Inflammatory macrophage (primary cell): ENCODE measurements around the gene HMSD.
A peak's percentile ranks its signal among the peaks of the same experiment; 100 is the strongest.

Experiments used
- DNase-seq, 2 donors: peaks; one replicate each; pipeline ENCODE4 v3.0.0-alpha.2; 2020 to 2022

HMSD gene

DNA sequence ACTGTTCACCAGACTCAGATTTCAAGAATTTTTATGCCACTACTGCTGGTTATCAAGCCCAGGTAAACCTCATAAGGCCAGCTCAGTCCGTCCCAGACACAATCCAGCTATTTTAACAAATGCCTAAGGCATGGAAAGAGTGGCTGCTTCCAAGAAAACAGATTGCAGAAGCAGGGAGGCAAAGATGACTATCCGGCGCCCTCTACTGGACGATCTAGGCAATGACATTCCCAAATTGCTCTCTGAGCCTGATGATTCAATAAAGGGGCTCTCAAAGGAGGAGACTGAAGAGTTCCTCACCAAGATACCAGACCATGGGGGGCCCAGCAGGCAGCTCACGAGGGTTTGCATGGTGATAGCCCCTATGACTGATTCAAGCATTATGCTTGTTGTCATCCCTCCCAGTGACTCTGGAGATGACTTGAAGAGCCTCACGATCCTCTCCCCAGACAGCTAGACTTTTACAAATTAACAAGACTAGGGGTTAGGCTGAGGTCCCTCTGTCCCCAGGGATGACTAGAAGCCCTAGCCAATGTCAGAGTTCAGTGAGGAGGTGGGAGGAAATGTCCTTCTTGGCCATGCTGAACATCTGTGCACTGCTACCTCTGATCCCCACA, 45.8 kb downstream of the HMSD start:
- DNase-seq = peak; percentile 60 to 67

DNA sequence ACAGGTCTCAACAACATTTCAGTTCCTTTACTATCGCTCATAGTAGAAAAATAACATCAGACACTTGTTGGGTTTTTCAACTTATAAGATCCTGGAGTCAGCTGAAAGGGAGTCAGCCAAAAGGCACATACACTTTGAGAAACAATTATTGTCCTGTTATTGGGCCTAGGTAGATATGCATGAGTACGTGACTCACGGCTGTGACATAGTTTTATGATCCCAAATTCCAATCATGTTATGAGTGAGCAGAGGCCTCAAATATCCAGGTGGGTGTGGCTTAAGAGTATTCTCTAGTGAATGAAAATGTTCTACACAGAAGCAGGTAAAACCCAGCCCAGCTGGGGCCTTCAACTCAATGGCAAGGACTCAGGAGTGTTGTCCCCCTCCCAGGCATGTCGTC, 47.9 kb downstream of the HMSD start:
- no peak for DNase-seq

DNA sequence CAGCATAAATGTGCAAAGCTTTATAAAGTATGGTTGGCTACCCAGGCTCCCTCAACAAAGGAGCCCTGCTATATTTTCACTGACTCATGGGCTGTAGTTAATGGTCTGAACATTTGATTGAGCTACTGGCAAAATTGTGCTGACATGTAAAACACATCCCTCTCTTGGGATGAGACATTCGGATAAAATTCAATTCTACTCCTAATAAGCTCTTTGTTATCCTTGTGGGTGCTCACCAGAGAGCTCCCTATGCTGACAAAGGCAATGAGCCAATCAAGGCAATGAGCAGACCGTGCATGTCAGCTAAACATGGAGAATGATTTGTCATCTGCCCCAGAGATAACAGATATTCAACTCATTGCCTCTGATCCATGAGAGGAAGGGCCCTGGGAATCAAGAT, 48.5 kb downstream of the HMSD start:
- DNase-seq = no peak

DNA sequence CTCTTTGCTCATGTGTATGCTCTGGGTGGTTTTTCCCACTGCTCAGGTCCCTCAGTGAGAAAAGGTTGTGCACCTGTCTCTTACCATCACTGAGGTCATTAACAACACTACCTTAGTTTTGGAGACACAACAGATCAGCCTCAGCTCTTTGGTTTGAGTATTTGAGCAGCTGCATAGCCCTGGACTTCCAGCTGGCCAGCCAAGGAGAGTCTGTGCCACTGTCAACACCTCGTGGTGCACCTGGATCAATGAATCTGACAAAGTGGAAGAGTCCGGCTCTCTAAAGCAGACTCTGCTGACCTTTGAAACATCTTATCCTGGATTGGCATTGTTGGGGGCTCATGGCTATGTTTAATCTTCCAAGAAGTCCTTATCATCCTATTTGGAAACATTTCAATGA, 50.8 kb downstream of the HMSD start:
- no peak for DNase-seq

DNA sequence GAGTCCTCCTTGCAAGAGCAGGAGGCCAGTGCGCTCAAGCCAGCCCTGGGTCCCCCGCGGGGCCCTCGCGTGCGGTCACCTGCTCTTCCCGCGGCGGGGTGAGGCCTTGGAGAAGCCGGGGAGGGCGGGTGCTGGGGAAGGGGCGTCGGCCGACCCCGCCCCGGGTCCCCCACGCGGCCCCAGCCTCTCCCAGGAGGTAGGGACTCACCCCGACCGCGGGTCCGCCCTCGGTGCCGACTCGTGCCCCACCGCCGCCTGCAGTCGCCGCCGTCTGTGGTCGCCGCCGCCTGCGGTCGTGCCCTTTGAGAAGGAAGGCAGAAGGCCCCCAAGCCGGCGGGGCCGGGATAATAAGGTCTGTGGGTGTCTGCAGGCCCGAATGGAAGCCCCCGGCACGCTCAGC, 53.5 kb downstream of the HMSD start:
- DNase-seq = no peak

DNA sequence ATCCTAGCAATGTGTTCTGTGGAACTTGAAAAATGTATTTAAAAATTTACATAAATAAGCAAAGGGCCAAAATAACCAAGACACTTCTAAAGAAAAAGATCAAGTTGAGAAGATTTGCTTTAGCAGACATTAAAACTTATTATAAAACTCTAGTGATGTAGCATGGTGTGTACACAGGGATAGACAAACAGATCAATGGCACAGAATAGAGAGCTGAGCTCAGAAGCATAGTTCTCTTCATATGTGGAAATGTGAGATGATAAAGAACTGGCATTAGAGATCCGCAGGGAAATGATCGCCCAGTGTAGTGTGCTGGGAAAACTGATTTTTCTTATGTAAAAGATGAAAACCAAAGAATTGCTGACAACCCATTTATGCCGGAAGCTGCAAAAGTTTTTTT, 60.2 kb downstream of the HMSD start:
- no peak for DNase-seq
